HCT116 (cell line): ENCODE measurements around the gene ANKS1A. TPM values are rescaled to one million over a fixed set of nuclear protein-coding genes. Genes with fewer than 3 reads are reported as not detected.

Experiments used
- ATAC-seq: fragments of 200-7000 bp; cut with Tn5 transposase; 2 replicates; pipeline ENCODE4 v1.9.1; 2020; ENCODE audit warnings: mild to moderate bottlenecking, moderate library complexity
- BruUV-seq: library from RNA; stranded (reverse); fragments of 400-500 nt; replicated peaks from 2 replicates; lab custom pipeline; 2021; lab: Mats Ljungman, UMichigan
- CTCF ChIA-PET: fragments of 300-600 bp; sonication (Branson Sonifier 250); formaldehyde crosslinking; loops from one replicate; lab custom pipeline; 2021; ENCODE audit warnings: antibody characterized with exemption; lab: Charles Lee
- POLR2A ChIA-PET: fragments of 300-600, 350-600 bp; sonication (Branson Sonifier 250); formaldehyde crosslinking; loops from one replicate; lab custom pipeline; 2021; ENCODE audit warnings: antibody characterized with exemption; lab: Charles Lee
- RAD21 ChIA-PET, 2 experiments: fragments of 300-600 bp; sonication (Branson Sonifier 250); formaldehyde crosslinking; loops; one replicate each; lab custom pipeline; 2023; ENCODE audit warnings: low total read pairs in 2 of 2; ENCODE audit not compliant: uncharacterized antibody in 2 of 2, unreplicated experiment in 2 of 2, low non-redundant PET in 1 of 2; lab: Charles Lee
- DNase-seq: peaks from one replicate; pipeline ENCODE4 v3.0.0-alpha.2; 2010; ENCODE audit warnings: low read depth, low spot score
- H2AFZ ChIP-seq: fragments of 200-600 bp; shearing (Covaris generic), sonication (generic); 2 replicates; pipeline ENCODE4 v1.6.1; 2017; ENCODE audit warnings: low read depth, mixed run types, mixed read lengths, antibody characterized with exemption, low read length; ENCODE audit not compliant: poor library complexity, severe bottlenecking
- H3K27ac ChIP-seq: 2 replicates; pipeline ENCODE4 v1.5.1; 2012; ENCODE audit warnings: low read depth, low read length
- H3K27me3 ChIP-seq: fragments of 200-600 bp; sonication (generic); 2 replicates; pipeline ENCODE4 v1.6.1; 2016; ENCODE audit warnings: mixed run types, low read length, mixed read lengths; ENCODE audit not compliant: insufficient read depth
- H3K36me3 ChIP-seq, 2 experiments: fragments of 200-500 bp in 1 of 2; fragments of 200-600 bp in 1 of 2; sonication (Bioruptor generic) in 1 of 2; sonication (generic) in 1 of 2; 2 replicates each; pipeline versions ENCODE4 v1.5.1 to v1.6.1; 2014 to 2016; ENCODE audit warnings: low read length in 2 of 2, inconsistent platforms in 1 of 2, mixed read lengths in 1 of 2, mixed run types in 1 of 2; ENCODE audit not compliant: insufficient read depth in 2 of 2, control insufficient read depth in 1 of 2
- H3K4me1 ChIP-seq, 2 experiments: fragments of 200-600 bp in 1 of 2; sonication (generic) in 1 of 2; 2 replicates each; pipeline versions ENCODE4 v1.5.1 to v1.6.1; 2012 to 2017; ENCODE audit warnings: low read length in 2 of 2, inconsistent platforms in 1 of 2, mild to moderate bottlenecking in 1 of 2, mixed read lengths in 1 of 2, mixed run types in 1 of 2, moderate library complexity in 1 of 2; ENCODE audit not compliant: insufficient read depth in 2 of 2, control insufficient read depth in 1 of 2
- H3K4me2 ChIP-seq: fragments of 200-600 bp; sonication (generic); 2 replicates; pipeline ENCODE4 v1.6.1; 2017; ENCODE audit warnings: mixed run types, low read length, mixed read lengths
- H3K4me3 ChIP-seq, 2 experiments: fragments of 200-600 bp in 1 of 2; sonication (generic) in 1 of 2; replicated peaks in 1 of 2; 2 replicates each; pipeline ENCODE4 v1.5.1; 2011 to 2016; ENCODE audit warnings: low read length in 2 of 2, control low read depth in 1 of 2, low read depth in 1 of 2, mild to moderate bottlenecking in 1 of 2, mixed read lengths in 1 of 2, mixed run types in 1 of 2
- H3K79me2 ChIP-seq: fragments of 200-600 bp; sonication (generic); 2 replicates; pipeline ENCODE4 v1.6.1; 2017; ENCODE audit warnings: mild to moderate bottlenecking, mixed run types, low read length, moderate library complexity, mixed read lengths; ENCODE audit not compliant: insufficient read depth
- H3K9ac ChIP-seq: fragments of 200-600 bp; sonication (generic); 2 replicates; pipeline ENCODE4 v1.6.1; 2016; ENCODE audit warnings: low read length, mixed read lengths
- H3K9me2 ChIP-seq: fragments of 200-600 bp; sonication (generic), shearing (Covaris generic); 2 replicates; pipeline ENCODE4 v1.6.1; 2017; ENCODE audit warnings: mixed run types, mild to moderate bottlenecking, moderate library complexity; ENCODE audit not compliant: insufficient read depth
- H3K9me3 ChIP-seq, 2 experiments: fragments of 200-500 bp in 1 of 2; fragments of 200-600 bp in 1 of 2; sonication (Bioruptor generic) in 1 of 2; sonication (generic) in 1 of 2; 2 replicates each; pipeline ENCODE4 v1.6.1; 2014 to 2017; ENCODE audit warnings: low read length in 2 of 2, mixed read lengths in 2 of 2, inconsistent platforms in 1 of 2, low read depth in 1 of 2, mild to moderate bottlenecking in 1 of 2, mixed run types in 1 of 2, moderate library complexity in 1 of 2; ENCODE audit not compliant: control insufficient read depth in 1 of 2, insufficient read depth in 1 of 2
- H4K20me1 ChIP-seq: fragments of 200-600 bp; sonication (generic), shearing (Covaris generic); 2 replicates; pipeline ENCODE4 v1.6.1; 2017; ENCODE audit warnings: mixed run types, mild to moderate bottlenecking, moderate library complexity; ENCODE audit not compliant: insufficient read depth
- CTCF ChIP-seq, 3 experiments: fragments of 200-600 bp in 1 of 3; sonication (generic) in 1 of 3; IDR thresholded peaks in 2 of 3; conservative IDR thresholded peaks in 1 of 3; 2 replicates each; pipeline ENCODE4 v1.5.1; 2012 to 2017; ENCODE audit warnings: low read depth in 2 of 3, low read length in 2 of 3, antibody characterized with exemption in 1 of 3, borderline replicate concordance in 1 of 3, control low read depth in 1 of 3, mild to moderate bottlenecking in 1 of 3, mixed read lengths in 1 of 3, mixed run types in 1 of 3, moderate library complexity in 1 of 3; ENCODE audit not compliant: insufficient read depth in 1 of 3
- POLR2A ChIP-seq: IDR thresholded peaks from 2 replicates; pipeline ENCODE4 v1.7.0; 2011; ENCODE audit warnings: borderline replicate concordance; ENCODE audit not compliant: insufficient read depth, insufficient read length; ENCODE audit errors: extremely low read depth
- POLR2AphosphoS5 ChIP-seq: IDR thresholded peaks from 2 replicates; pipeline ENCODE4 v1.6.1; 2011; ENCODE audit warnings: mild to moderate bottlenecking, low read depth, low read length, moderate library complexity
- REST ChIP-seq: IDR thresholded peaks from 2 replicates; pipeline ENCODE4 v1.6.1; 2012; ENCODE audit warnings: low read depth
- SIN3A ChIP-seq: IDR thresholded peaks from 2 replicates; pipeline ENCODE4 v1.6.1; 2012; ENCODE audit warnings: low read depth
- SP1 ChIP-seq: IDR thresholded peaks from 2 replicates; pipeline ENCODE4 v1.6.1; 2012; ENCODE audit warnings: low read depth
- ZNF274 ChIP-seq: fragments of 200-500 bp; sonication (Bioruptor generic); IDR thresholded peaks from 2 replicates; pipeline ENCODE4 v1.6.1; 2014; ENCODE audit warnings: mild to moderate bottlenecking, low read depth, low read length, inconsistent platforms
- intact Hi-C: fragments of 100-400 bp; cut with micrococcal nuclease; formaldehyde crosslinking; loops from 2 replicates; pipeline ENCODE4 v1.10.0; 2022
- total RNA-seq: library from RNA; stranded (reverse); gene quantifications from one replicate; pipeline ENCODE4 v1.2.1, GENCODE V29; 2021; ENCODE audit not compliant: unreplicated experiment

The ANKS1A gene
- total RNA-seq, 1 experiment from 2014 or later: 20.6 TPM

- TF ChIP-seq CTCF (IDR thresholded peaks at IDR 0.05 in 2 of 3, conservative IDR thresholded peaks at IDR 0.05 in 1 of 3; ENCODE audit: borderline replicate concordance in 1 of 3, insufficient read depth in 1 of 3, low read depth in 2 of 3, low read length in 2 of 3) (no peak), SP1 (no peak), ZNF274 (no peak), REST (no peak)
Measured at GRCh38 chr6:35108309-35108885, 219.3 kb downstream of the ANKS1A start (continued).

- Histone ChIP-seq H3K9me3 (0 out of 4 replicates have a peak, but pooled peaks cover 0 to 4% of the 10 kb centered on the region in 2 experiments), H4K20me1 (no peaks in the 10 kb centered on the region), H3K4me3 (no peak overlapping the region), H3K4me1 (no peaks in the 10 kb centered on the region), H3K27ac (no peak overlapping the region), H3K9me2 (no peaks in the 10 kb centered on the region; the same call in 1 of the 2 replicates), H3K4me2 (no peak overlapping the region), H3K9ac (no peak overlapping the region)
- BruUV-seq: no TSS peak
- intact Hi-C loops: no loop called here
- POLR2A ChIA-PET: no interaction called here
- ATAC-seq: no peak
- TF ChIP-seq POLR2A (no peak), POLR2AphosphoS5 (no peak), SIN3A (no peak), CTCF (IDR thresholded peaks at IDR 0.05 in 2 of 3, conservative IDR thresholded peaks at IDR 0.05 in 1 of 3; ENCODE audit: borderline replicate concordance in 1 of 3, insufficient read depth in 1 of 3, low read depth in 2 of 3, low read length in 2 of 3) (no peak)
- TF ChIP-seq, all 23 proteins: peak for 0
- Histone ChIP-seq H2AFZ (no peak overlapping the region), H3K27me3 (no peaks in the 10 kb centered on the region), H3K79me2 (no peaks in the 10 kb centered on the region), H3K36me3 (no peaks in the 10 kb centered on the region)
- RAD21 ChIA-PET: no interaction called here
- CTCF ChIA-PET: no interaction called here
- DNase-seq: no peak
Measured at GRCh38 chr6:35120746-35121145, 231.7 kb downstream of the ANKS1A start.
